22Rv1 (cell line): Measurements from ENCODE around the gene SIAH3.

Experiments
- CTCF ChIP-seq: fragments of 450-650 bp; IDR thresholded peaks from 2 replicates; pipeline ENCODE4 v1.5.1; 2017; ENCODE audit warnings: mild to moderate bottlenecking
- ZFX ChIP-seq: fragments of 450-650 bp; IDR thresholded peaks from 2 replicates; pipeline ENCODE4 v1.6.1; 2017; ENCODE audit warnings: antibody characterized with exemption, borderline replicate concordance

- TF ChIP-seq CTCF = no peak
- no peak for TF ChIP-seq ZFX
These were observed 28.7 kb upstream of the SIAH3 start for GRCh38 chr13:45880242-45880641.
